ENCODE results near the gene CRHR1. TPM values are rescaled to one million over a fixed set of nuclear protein-coding genes. Genes with fewer than 3 reads are reported as not detected.

CRHR1 gene
- total RNA-seq, 1 experiment from 2014 or later, result not detected

GRCh38 chr17:45809499-45809898 is 25.4 kb downstream of the CRHR1 start:
- H3K79me2 ChIP-seq (ENCODE audit: low read depth), result no peaks in the 10 kb centered on the region
- TF ChIP-seq, protein P1, sequence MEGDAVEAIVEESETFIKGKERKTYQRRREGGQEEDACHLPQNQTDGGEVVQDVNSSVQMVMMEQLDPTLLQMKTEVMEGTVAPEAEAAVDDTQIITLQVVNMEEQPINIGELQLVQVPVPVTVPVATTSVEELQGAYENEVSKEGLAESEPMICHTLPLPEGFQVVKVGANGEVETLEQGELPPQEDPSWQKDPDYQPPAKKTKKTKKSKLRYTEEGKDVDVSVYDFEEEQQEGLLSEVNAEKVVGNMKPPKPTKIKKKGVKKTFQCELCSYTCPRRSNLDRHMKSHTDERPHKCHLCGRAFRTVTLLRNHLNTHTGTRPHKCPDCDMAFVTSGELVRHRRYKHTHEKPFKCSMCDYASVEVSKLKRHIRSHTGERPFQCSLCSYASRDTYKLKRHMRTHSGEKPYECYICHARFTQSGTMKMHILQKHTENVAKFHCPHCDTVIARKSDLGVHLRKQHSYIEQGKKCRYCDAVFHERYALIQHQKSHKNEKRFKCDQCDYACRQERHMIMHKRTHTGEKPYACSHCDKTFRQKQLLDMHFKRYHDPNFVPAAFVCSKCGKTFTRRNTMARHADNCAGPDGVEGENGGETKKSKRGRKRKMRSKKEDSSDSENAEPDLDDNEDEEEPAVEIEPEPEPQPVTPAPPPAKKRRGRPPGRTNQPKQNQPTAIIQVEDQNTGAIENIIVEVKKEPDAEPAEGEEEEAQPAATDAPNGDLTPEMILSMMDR (conservative IDR thresholded peaks at IDR 0.05), result no peak
- peaks cover 4% of the 10 kb centered on the region; the same call in 1 of the 2 replicates for H3K9me3 ChIP-seq (ENCODE audit: insufficient read depth, low read depth)
- no peak overlapping the region for H2AFZ ChIP-seq
- no peaks in the 10 kb centered on the region for H3K4me1 ChIP-seq (replicated peaks; ENCODE audit: insufficient read depth)
- H3K27me3 ChIP-seq (ENCODE audit: insufficient read depth, low read depth), result peaks cover 83% of the 10 kb centered on the region
- BruUV-seq (replicated peaks), result no TSS peak
- ChIA-PET POLR2A (ENCODE audit: unreplicated experiment) (no interaction called here), CTCF (no interaction called here)
- H3K9me2 ChIP-seq (ENCODE audit: insufficient read depth), result no peaks in the 10 kb centered on the region
- no peak overlapping the region for H3K27ac ChIP-seq
- no peak overlapping the region for H3K4me3 ChIP-seq
- no peaks in the 10 kb centered on the region for H3F3A ChIP-seq (ENCODE audit: insufficient read depth, low read depth)
- H4K20me1 ChIP-seq (ENCODE audit: insufficient read depth), result 0 out of 2 replicates have a peak, but pooled peaks cover 3% of the 10 kb centered on the region
- intact Hi-C loops (cut with micrococcal nuclease; ENCODE audit: unreplicated experiment), result no loop called here
- no peaks in the 10 kb centered on the region for H3K36me3 ChIP-seq (ENCODE audit: low read depth)
- no peak for DNase-seq
- no peak overlapping the region for H3K4me2 ChIP-seq

DNA sequence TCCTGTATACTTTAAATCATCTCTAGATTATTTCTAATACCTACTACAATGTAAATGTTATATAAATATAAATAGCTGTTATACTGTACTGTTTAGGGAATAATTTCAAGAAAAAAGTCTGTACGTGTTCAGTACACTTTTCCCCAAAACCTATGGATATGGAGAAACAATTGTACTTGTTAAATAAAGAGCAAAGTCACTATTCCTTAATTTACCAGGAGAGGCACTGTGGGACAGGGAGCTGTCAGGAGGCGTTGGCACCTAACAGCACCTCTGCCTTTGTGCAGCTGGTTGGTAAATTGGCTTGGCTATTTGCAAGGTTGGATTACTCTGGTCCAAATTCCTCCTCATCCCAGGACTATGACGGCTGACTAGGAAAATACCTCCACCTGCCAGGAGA is 28.0 kb downstream of the CRHR1 start:
- Histone ChIP-seq H3K9me3 (ENCODE audit: insufficient read depth, low read depth) (peaks cover 4% of the 10 kb centered on the region; the same call in 1 of the 2 replicates), H3K9me2 (ENCODE audit: insufficient read depth) (no peaks in the 10 kb centered on the region), H3K27ac (no peak overlapping the region), H3K27me3 (ENCODE audit: insufficient read depth, low read depth) (peaks cover 71% of the 10 kb centered on the region), H3K4me3 (no peak overlapping the region), H3F3A (ENCODE audit: insufficient read depth, low read depth) (no peaks in the 10 kb centered on the region), H4K20me1 (ENCODE audit: insufficient read depth) (0 out of 2 replicates have a peak, but pooled peaks cover 3% of the 10 kb centered on the region), H3K36me3 (ENCODE audit: low read depth) (no peaks in the 10 kb centered on the region), H2AFZ (no peak overlapping the region), H3K4me1 (replicated peaks; ENCODE audit: insufficient read depth) (no peaks in the 10 kb centered on the region), H3K4me2 (no peak overlapping the region), H3K79me2 (ENCODE audit: low read depth) (no peaks in the 10 kb centered on the region)
- intact Hi-C loops (cut with micrococcal nuclease; ENCODE audit: unreplicated experiment), result no loop called here
- ChIA-PET POLR2A (ENCODE audit: unreplicated experiment) (no interaction called here), CTCF (no interaction called here)
- no TSS peak for BruUV-seq (replicated peaks)
- TF ChIP-seq EZH2 (IDR thresholded peaks at IDR 0.05; ENCODE audit: low read depth), result no peak
- TF ChIP-seq, protein P1 (conservative IDR thresholded peaks at IDR 0.05), result no peak; the same call in 1 of the 2 replicates
- DNase-seq, result no peak

GRCh38 chr17:45813048-45813725 is 29.1 kb downstream of the CRHR1 start:
- Histone ChIP-seq H3K27ac (no peak overlapping the region), H3K36me3 (ENCODE audit: low read depth) (no peaks in the 10 kb centered on the region), H4K20me1 (ENCODE audit: insufficient read depth) (no peaks in the 10 kb centered on the region), H3K4me3 (no peak overlapping the region), H3K9me3 (ENCODE audit: insufficient read depth, low read depth) (peaks cover 4% of the 10 kb centered on the region; the same call in 1 of the 2 replicates), H2AFZ (no peak overlapping the region), H3K79me2 (ENCODE audit: low read depth) (no peaks in the 10 kb centered on the region), H3K4me2 (no peak overlapping the region), H3K4me1 (replicated peaks; ENCODE audit: insufficient read depth) (no peaks in the 10 kb centered on the region), H3K27me3 (ENCODE audit: insufficient read depth, low read depth) (peaks cover 71% of the 10 kb centered on the region), H3K9me2 (ENCODE audit: insufficient read depth) (no peaks in the 10 kb centered on the region), H3F3A (ENCODE audit: insufficient read depth, low read depth) (no peaks in the 10 kb centered on the region)
- CTCF ChIA-PET, result no interaction called here
- no TSS peak for BruUV-seq (replicated peaks)
- no peak for DNase-seq
- POLR2A ChIA-PET (ENCODE audit: unreplicated experiment), result no interaction called here
- TF ChIP-seq, protein P1 (conservative IDR thresholded peaks at IDR 0.05), result no peak
- TF ChIP-seq EZH2 (IDR thresholded peaks at IDR 0.05; ENCODE audit: low read depth), result no peak
- intact Hi-C loops (cut with micrococcal nuclease; ENCODE audit: unreplicated experiment), result no loop called here
